Measurements from ENCODE around the gene ADA.
"Not testable (repeated sequence)": the region's sequence is repeated elsewhere in the genome, so short reads cannot be mapped to it uniquely, and the experiment has no call there.

Gene ADA

GRCh38 chr20:44678242-44678641 is 26.7 kb upstream of the ADA start:
- no peak for DNase-seq

GRCh38 chr20:44672318-44672902 is 20.9 kb upstream of the ADA start:
- not testable (repeated sequence) for DNase-seq

- not testable (repeated sequence) for DNase-seq
These were observed 20.0 kb upstream of the ADA start for GRCh38 chr20:44671541-44671940.

- peak; percentile 88 for DNase-seq
These were observed 19.4 kb upstream of the ADA start for GRCh38 chr20:44670851-44671250.

GRCh38 chr20:44666066-44666465 is 14.6 kb upstream of the ADA start:
- no peak for DNase-seq

- DNase-seq: no peak
These were observed 12.6 kb upstream of the ADA start for GRCh38 chr20:44664131-44664530.

GRCh38 chr20:44662261-44662660 is 10.8 kb upstream of the ADA start:
- no peak for DNase-seq

- no peak for DNase-seq
These were observed 9.1 kb upstream of the ADA start for GRCh38 chr20:44660581-44660980.

- DNase-seq: no peak
These were observed 8.4 kb upstream of the ADA start for GRCh38 chr20:44659931-44660330.

GRCh38 chr20:44658810-44659209 is 7.3 kb upstream of the ADA start:
- DNase-seq: no peak

GRCh38 chr20:44657875-44658274 is 6.4 kb upstream of the ADA start:
- no peak for DNase-seq

- no peak for DNase-seq
These were observed 4.9 kb upstream of the ADA start for GRCh38 chr20:44656448-44656847.

GRCh38 chr20:44654210-44654609 is 2.7 kb upstream of the ADA start:
- not testable (repeated sequence) for DNase-seq

GRCh38 chr20:44653546-44653945 is 2.0 kb upstream of the ADA start:
- DNase-seq: no peak

GRCh38 chr20:44651434-44651683 is 140 bp downstream of the ADA start:
- no peak for DNase-seq

- no peak for DNase-seq
These were observed 597 bp downstream of the ADA start for GRCh38 chr20:44650771-44651433.

GRCh38 chr20:44649976-44650375 is 1.5 kb downstream of the ADA start:
- DNase-seq: no peak

GRCh38 chr20:44649126-44649525 is 2.4 kb downstream of the ADA start:
- DNase-seq: no peak

GRCh38 chr20:44648579-44648978 is 2.9 kb downstream of the ADA start:
- no peak for DNase-seq

- no peak for DNase-seq
These were observed 3.4 kb downstream of the ADA start for GRCh38 chr20:44648068-44648467.

GRCh38 chr20:44646641-44647274 is 4.7 kb downstream of the ADA start:
- peak; percentile 75 for DNase-seq

- peak; percentile 46 for DNase-seq
These were observed 5.4 kb downstream of the ADA start for GRCh38 chr20:44646023-44646640.

- no peak for DNase-seq
These were observed 6.8 kb downstream of the ADA start for GRCh38 chr20:44644667-44645131.

GRCh38 chr20:44644230-44644617 is 7.3 kb downstream of the ADA start:
- DNase-seq: no peak

All from fibroblast of skin of right biceps (primary cell).